BE2C (cell line): ENCODE results near the gene MYH16.

Source experiments
- DNase-seq: peaks from one replicate; pipeline ENCODE4 v3.0.0-alpha.2; 2020
- H3K27me3 ChIP-seq: fragments of 250-450 bp; sonication (Bioruptor Pico); 2 replicates; pipeline ENCODE4 v1.5.1; 2020; ENCODE audit warnings: mild to moderate bottlenecking
- H3K36me3 ChIP-seq: fragments of 250-450 bp; sonication (Bioruptor Pico); 2 replicates; pipeline ENCODE4 v1.5.1; 2020; ENCODE audit warnings: mild to moderate bottlenecking
- H3K4me1 ChIP-seq: fragments of 250-450 bp; sonication (Bioruptor Pico); 2 replicates; pipeline ENCODE4 v1.5.1; 2020
- H3K4me3 ChIP-seq: 2 replicates; pipeline ENCODE4 v1.5.1; 2011; ENCODE audit warnings: low read depth, low read length
- H3K9me3 ChIP-seq: fragments of 250-450 bp; sonication (Bioruptor Pico); 2 replicates; pipeline ENCODE4 v1.5.1; 2020
- CTCF ChIP-seq: IDR thresholded peaks from 2 replicates; pipeline ENCODE4 v1.5.1; 2012; ENCODE audit warnings: mild to moderate bottlenecking, low read depth, low read length

Gene MYH16

GRCh38 chr7:99308461-99309074 is 35.9 kb downstream of the MYH16 start:
- no peak overlapping the region for H3K4me3 ChIP-seq
- no peaks in the 10 kb centered on the region for H3K36me3 ChIP-seq
- no peak for DNase-seq
- no peak for TF ChIP-seq CTCF
- no peaks in the 10 kb centered on the region for H3K9me3 ChIP-seq
- H3K4me1 ChIP-seq, result no peaks in the 10 kb centered on the region; the same call in 1 of the 2 replicates
- peaks cover 14% of the 10 kb centered on the region for H3K27me3 ChIP-seq

- Histone ChIP-seq H3K36me3 (no peaks in the 10 kb centered on the region), H3K4me1 (no peaks in the 10 kb centered on the region; the same call in 1 of the 2 replicates), H3K27me3 (peaks cover 14% of the 10 kb centered on the region), H3K9me3 (no peaks in the 10 kb centered on the region), H3K4me3 (no peak overlapping the region)
- TF ChIP-seq CTCF, result no peak
- no peak for DNase-seq
These were observed 36.5 kb downstream of the MYH16 start for GRCh38 chr7:99309111-99309510.

GRCh38 chr7:99310004-99310403 is 37.4 kb downstream of the MYH16 start:
- Histone ChIP-seq H3K27me3 (peaks cover 14% of the 10 kb centered on the region), H3K4me1 (no peaks in the 10 kb centered on the region; the same call in 1 of the 2 replicates), H3K36me3 (no peaks in the 10 kb centered on the region), H3K9me3 (no peaks in the 10 kb centered on the region), H3K4me3 (no peak overlapping the region)
- DNase-seq, result no peak
- no peak for TF ChIP-seq CTCF

- no peak for TF ChIP-seq CTCF
- Histone ChIP-seq H3K27me3 (peaks cover 14% of the 10 kb centered on the region), H3K4me1 (no peaks in the 10 kb centered on the region; the same call in 1 of the 2 replicates), H3K36me3 (no peaks in the 10 kb centered on the region), H3K9me3 (no peaks in the 10 kb centered on the region), H3K4me3 (no peak overlapping the region)
- no peak for DNase-seq
These were observed 39.1 kb downstream of the MYH16 start for GRCh38 chr7:99311702-99312101.

- Histone ChIP-seq H3K9me3 (no peaks in the 10 kb centered on the region), H3K36me3 (no peaks in the 10 kb centered on the region), H3K4me1 (no peaks in the 10 kb centered on the region; the same call in 1 of the 2 replicates), H3K4me3 (no peak overlapping the region), H3K27me3 (peaks cover 14% of the 10 kb centered on the region)
- peak; percentile 90 for TF ChIP-seq CTCF
- DNase-seq, result peak; percentile 71
These were observed 39.9 kb downstream of the MYH16 start for GRCh38 chr7:99312316-99313203.

GRCh38 chr7:99313204-99313573 is 40.5 kb downstream of the MYH16 start:
- H3K27me3 ChIP-seq, result peaks cover 14% of the 10 kb centered on the region
- no peak overlapping the region for H3K4me3 ChIP-seq
- no peak for TF ChIP-seq CTCF
- no peaks in the 10 kb centered on the region for H3K9me3 ChIP-seq
- no peak for DNase-seq
- no peaks in the 10 kb centered on the region for H3K36me3 ChIP-seq
- H3K4me1 ChIP-seq, result no peaks in the 10 kb centered on the region; the same call in 1 of the 2 replicates
